Measurements from ENCODE around the gene IL19. TPM values are rescaled to one million over a fixed set of nuclear protein-coding genes. Genes with fewer than 3 reads are reported as not detected.

Gene IL19
- total and polyA plus RNA-seq, 2 experiments from 2014 or later: 0.37 TPM; not detected in 1

- Histone ChIP-seq H2AFZ (no peak overlapping the region), H4K20me1 (ENCODE audit: insufficient read depth, poor library complexity, severe bottlenecking) (no peaks in the 10 kb centered on the region), H3K27me3 (no peaks in the 10 kb centered on the region), H3K4me3 (no peak overlapping the region), H3K9me3 (ENCODE audit: low read depth) (no peaks in the 10 kb centered on the region), H3K79me2 (no peaks in the 10 kb centered on the region), H3K4me1 (ENCODE audit: insufficient read depth) (no peaks in the 10 kb centered on the region), H3K9me2 (replicated peaks; ENCODE audit: insufficient read depth) (no peaks in the 10 kb centered on the region), H3K27ac (no peak overlapping the region), H3K4me2 (no peak overlapping the region), H3K36me3 (replicated peaks; ENCODE audit: insufficient read depth, low read depth) (no peaks in the 10 kb centered on the region)
- no peak for TF ChIP-seq EZH2 (IDR thresholded peaks at IDR 0.05; ENCODE audit: borderline replicate concordance)
- TF ChIP-seq EZH2phosphoT487 (IDR thresholded peaks at IDR 0.05; ENCODE audit: low read depth, severe bottlenecking, unreplicated experiment): no peak
- TF ChIP-seq, protein P1, sequence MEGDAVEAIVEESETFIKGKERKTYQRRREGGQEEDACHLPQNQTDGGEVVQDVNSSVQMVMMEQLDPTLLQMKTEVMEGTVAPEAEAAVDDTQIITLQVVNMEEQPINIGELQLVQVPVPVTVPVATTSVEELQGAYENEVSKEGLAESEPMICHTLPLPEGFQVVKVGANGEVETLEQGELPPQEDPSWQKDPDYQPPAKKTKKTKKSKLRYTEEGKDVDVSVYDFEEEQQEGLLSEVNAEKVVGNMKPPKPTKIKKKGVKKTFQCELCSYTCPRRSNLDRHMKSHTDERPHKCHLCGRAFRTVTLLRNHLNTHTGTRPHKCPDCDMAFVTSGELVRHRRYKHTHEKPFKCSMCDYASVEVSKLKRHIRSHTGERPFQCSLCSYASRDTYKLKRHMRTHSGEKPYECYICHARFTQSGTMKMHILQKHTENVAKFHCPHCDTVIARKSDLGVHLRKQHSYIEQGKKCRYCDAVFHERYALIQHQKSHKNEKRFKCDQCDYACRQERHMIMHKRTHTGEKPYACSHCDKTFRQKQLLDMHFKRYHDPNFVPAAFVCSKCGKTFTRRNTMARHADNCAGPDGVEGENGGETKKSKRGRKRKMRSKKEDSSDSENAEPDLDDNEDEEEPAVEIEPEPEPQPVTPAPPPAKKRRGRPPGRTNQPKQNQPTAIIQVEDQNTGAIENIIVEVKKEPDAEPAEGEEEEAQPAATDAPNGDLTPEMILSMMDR (IDR thresholded peaks at IDR 0.05; ENCODE audit: poor library complexity): no peak
- DNase-seq (ENCODE audit: low spot score): no peak
- WGBS (ENCODE audit: low lambda C conversion rate, missing lambda C conversion rate): 93% methylated on average over 4 of the region's 4 CpGs
Observed at GRCh38 chr1:206831650-206832049, 61.1 kb downstream of the IL19 start.

GRCh38 chr1:206832352-206832880, 61.8 kb downstream of the IL19 start:
- TF ChIP-seq EZH2phosphoT487 (IDR thresholded peaks at IDR 0.05; ENCODE audit: low read depth, severe bottlenecking, unreplicated experiment) (no peak), EZH2 (IDR thresholded peaks at IDR 0.05; ENCODE audit: borderline replicate concordance) (no peak)
- TF ChIP-seq, protein P1 (IDR thresholded peaks at IDR 0.05; ENCODE audit: poor library complexity): no peak
- H3K9me3 ChIP-seq (ENCODE audit: low read depth): no peaks in the 10 kb centered on the region
- WGBS (ENCODE audit: low lambda C conversion rate, missing lambda C conversion rate): 84% methylated on average over 2 of the region's 2 CpGs

GRCh38 chr1:206833106-206833680, 62.6 kb downstream of the IL19 start:
- TF ChIP-seq EZH2 (IDR thresholded peaks at IDR 0.05; ENCODE audit: borderline replicate concordance): no peak
- TF ChIP-seq EZH2phosphoT487 (IDR thresholded peaks at IDR 0.05; ENCODE audit: low read depth, severe bottlenecking, unreplicated experiment): no peak
- TF ChIP-seq, protein P1 (IDR thresholded peaks at IDR 0.05; ENCODE audit: poor library complexity): no peak
- DNase-seq (ENCODE audit: low spot score): no peak
- H2AFZ ChIP-seq: no peak overlapping the region
- no peaks in the 10 kb centered on the region for H3K9me2 ChIP-seq (replicated peaks; ENCODE audit: insufficient read depth)
- no peaks in the 10 kb centered on the region for H3K4me1 ChIP-seq (ENCODE audit: insufficient read depth)
- no peaks in the 10 kb centered on the region for H3K9me3 ChIP-seq (ENCODE audit: low read depth)
- no peaks in the 10 kb centered on the region for H3K36me3 ChIP-seq (replicated peaks; ENCODE audit: insufficient read depth, low read depth)
- no peaks in the 10 kb centered on the region for H3K27me3 ChIP-seq
- H3K27ac ChIP-seq: peak overlapping the region; percentile 14
- no peaks in the 10 kb centered on the region for H4K20me1 ChIP-seq (ENCODE audit: insufficient read depth, poor library complexity, severe bottlenecking)
- no peak overlapping the region for H3K4me2 ChIP-seq
- no peaks in the 10 kb centered on the region for H3K79me2 ChIP-seq
- 67% methylated on average over 2 of the region's 2 CpGs for WGBS (ENCODE audit: low lambda C conversion rate, missing lambda C conversion rate)
- no peak overlapping the region for H3K4me3 ChIP-seq

More at GRCh38 chr1:206832352-206832880, 61.8 kb downstream of the IL19 start:
- Histone ChIP-seq H3K9me2 (replicated peaks; ENCODE audit: insufficient read depth) (no peaks in the 10 kb centered on the region), H4K20me1 (ENCODE audit: insufficient read depth, poor library complexity, severe bottlenecking) (no peaks in the 10 kb centered on the region), H3K4me3 (no peak overlapping the region), H3K27me3 (no peaks in the 10 kb centered on the region), H3K4me1 (ENCODE audit: insufficient read depth) (no peaks in the 10 kb centered on the region), H3K27ac (no peak overlapping the region), H2AFZ (no peak overlapping the region), H3K79me2 (no peaks in the 10 kb centered on the region), H3K4me2 (no peak overlapping the region), H3K36me3 (replicated peaks; ENCODE audit: insufficient read depth, low read depth) (no peaks in the 10 kb centered on the region)
- no peak for DNase-seq (ENCODE audit: low spot score)

All from hepatocyte (in vitro differentiated cells).